Muscle of arm (tissue), 12 donors: ENCODE results near the gene RGS3. TPM values are rescaled to one million over a fixed set of nuclear protein-coding genes. Genes with fewer than 3 reads are reported as not detected.

Experiments
- DNase-seq: peaks from one replicate; pipeline ENCODE4 v3.0.0-alpha.2; 2013
- polyA plus RNA-seq, 12 donors: library from polyadenylated mRNA; unstranded; fragments of 120-200 nt; gene quantifications; one replicate each; pipeline ENCODE4 v1.2.1, GENCODE V29; 2013; ENCODE audit not compliant: insufficient read length in 12 of 12

The RGS3 gene
- polyA plus RNA-seq, 12 donors: 36.9 to 56.4 (median 43.6) TPM; not detected in 1

GRCh38 chr9:113508111-113508749 is 44.7 kb downstream of the RGS3 start:
- DNase-seq: no peak

GRCh38 chr9:113509463-113509862 is 45.9 kb downstream of the RGS3 start:
- no peak for DNase-seq

- no peak for DNase-seq
Measured at GRCh38 chr9:113511047-113511521, 47.6 kb downstream of the RGS3 start.

- DNase-seq: no peak
Measured at GRCh38 chr9:113511856-113512761, 48.6 kb downstream of the RGS3 start.

GRCh38 chr9:113513111-113513510 is 49.6 kb downstream of the RGS3 start:
- no peak for DNase-seq

GRCh38 chr9:113513536-113513935 is 50.0 kb downstream of the RGS3 start:
- DNase-seq: no peak

- no peak for DNase-seq
Measured at GRCh38 chr9:113514061-113514460, 50.5 kb downstream of the RGS3 start.

GRCh38 chr9:113514748-113515147 is 51.2 kb downstream of the RGS3 start:
- DNase-seq: no peak

GRCh38 chr9:113515862-113516261 is 52.3 kb downstream of the RGS3 start:
- DNase-seq: no peak

- DNase-seq: no peak
Measured at GRCh38 chr9:113516840-113517577, 53.5 kb downstream of the RGS3 start.

GRCh38 chr9:113519426-113520108 is 56.0 kb downstream of the RGS3 start:
- DNase-seq: no peak

- DNase-seq: no peak
Measured at GRCh38 chr9:113520109-113520642, 56.6 kb downstream of the RGS3 start.

GRCh38 chr9:113521693-113522255 is 58.2 kb downstream of the RGS3 start:
- DNase-seq: no peak

- no peak for DNase-seq
Measured at GRCh38 chr9:113522419-113522818, 58.9 kb downstream of the RGS3 start.

- DNase-seq: no peak
Measured at GRCh38 chr9:113522858-113523257, 59.3 kb downstream of the RGS3 start.

- no peak for DNase-seq
Measured at GRCh38 chr9:113523421-113524141, 60.1 kb downstream of the RGS3 start.

- DNase-seq: no peak
Measured at GRCh38 chr9:113524468-113524867, 60.9 kb downstream of the RGS3 start.

- no peak for DNase-seq
Measured at GRCh38 chr9:113525205-113525604, 61.7 kb downstream of the RGS3 start.

- DNase-seq: no peak
Measured at GRCh38 chr9:113525831-113526230, 62.3 kb downstream of the RGS3 start.

- DNase-seq: no peak
Measured at GRCh38 chr9:113526231-113526746, 62.8 kb downstream of the RGS3 start.
